Endothelial cell of umbilical vein (primary cell): Measurements from ENCODE around the gene TRPC4AP. TPM values are rescaled to one million over a fixed set of nuclear protein-coding genes. Genes with fewer than 3 reads are reported as not detected.

Experiments used
- BruUV-seq: library from RNA; stranded (reverse); fragments of 400-500 nt; replicated peaks from 2 replicates; lab custom pipeline; 2021; lab: Mats Ljungman, UMichigan
- CTCF ChIA-PET: fragments of 300-600, 350-600 bp; sonication (Branson Sonifier 250); formaldehyde crosslinking; loops from one replicate; lab custom pipeline; 2021; ENCODE audit warnings: antibody characterized with exemption, inconsistent platforms; lab: Charles Lee
- POLR2A ChIA-PET: fragments of 300-600, 350-600 bp; sonication (Branson Sonifier 250); formaldehyde crosslinking; loops from one replicate; lab custom pipeline; 2021; ENCODE audit warnings: antibody characterized with exemption, inconsistent platforms; lab: Charles Lee
- DNase-seq: peaks from one replicate; pipeline ENCODE4 v3.0.0-alpha.2; 2011; ENCODE audit warnings: low read depth, low spot score
- FAIRE-seq: peaks from 2 replicates; lab custom pipeline; 2011; peaks lifted over from hg19 to GRCh38; lab: Jason Lieb, UNC
- H2AFZ ChIP-seq: 2 replicates; pipeline ENCODE4 v1.6.0; 2012; ENCODE audit warnings: low read depth, low read length, control low read depth, inconsistent platforms
- H3K27ac ChIP-seq: 2 replicates; pipeline ENCODE4 v1.5.1; 2011; ENCODE audit warnings: low read depth, mild to moderate bottlenecking, control low read depth, low read length, moderate library complexity; ENCODE audit not compliant: insufficient read depth
- H3K27me3 ChIP-seq, 2 experiments: 2 replicates each; pipeline versions ENCODE4 v1.6.0 to v1.6.1; 2011; ENCODE audit warnings: low read length in 2 of 2, mixed read lengths in 1 of 2; ENCODE audit not compliant: control insufficient read depth in 2 of 2, insufficient read depth in 2 of 2
- H3K36me3 ChIP-seq, 2 experiments: 2 replicates in 1 of 2; 3 replicates in 1 of 2; pipeline ENCODE4 v1.5.1; 2011; ENCODE audit warnings: low read length in 2 of 2, mild to moderate bottlenecking in 1 of 2, moderate library complexity in 1 of 2; ENCODE audit not compliant: control insufficient read depth in 2 of 2, insufficient read depth in 2 of 2; ENCODE audit errors: extremely low read depth in 1 of 2
- H3K4me1 ChIP-seq: 3 replicates; pipeline ENCODE4 v1.5.1; 2011; ENCODE audit warnings: mild to moderate bottlenecking, low read length; ENCODE audit not compliant: control insufficient read depth, insufficient read depth; ENCODE audit errors: extremely low read depth
- H3K4me2 ChIP-seq: 2 replicates; pipeline ENCODE4 v1.6.1; 2011; ENCODE audit warnings: low read length, control low read depth, mixed read lengths; ENCODE audit not compliant: insufficient read depth
- H3K4me3 ChIP-seq, 3 experiments: fragments of 200-600 bp in 1 of 3; sonication (generic), shearing (Covaris generic) in 1 of 3; replicated peaks in 1 of 3; 2 replicates each; pipeline ENCODE4 v1.5.1; 2011 to 2016; ENCODE audit warnings: control low read depth in 3 of 3, low read length in 3 of 3, mild to moderate bottlenecking in 2 of 3, inconsistent platforms in 1 of 3, low read depth in 1 of 3, moderate library complexity in 1 of 3; ENCODE audit not compliant: insufficient read depth in 1 of 3
- H3K79me2 ChIP-seq: 2 replicates; pipeline ENCODE4 v1.6.0; 2012; ENCODE audit warnings: low read length, inconsistent platforms; ENCODE audit not compliant: control insufficient read depth, insufficient read depth
- H3K9ac ChIP-seq: replicated peaks from 2 replicates; pipeline ENCODE3; 2011; ENCODE audit warnings: low read length, control low read depth; ENCODE audit not compliant: insufficient read depth; ENCODE audit errors: extremely low read depth
- H3K9me1 ChIP-seq: replicated peaks from 3 replicates; pipeline ENCODE4 v1.6.0; 2011; ENCODE audit warnings: mild to moderate bottlenecking, low read length; ENCODE audit not compliant: control insufficient read depth, insufficient read depth; ENCODE audit errors: extremely low read depth
- H3K9me3 ChIP-seq: replicated peaks from 2 replicates; pipeline ENCODE4 v1.5.1; 2012; ENCODE audit warnings: low read length, inconsistent platforms; ENCODE audit not compliant: control insufficient read depth, insufficient read depth
- H4K20me1 ChIP-seq: replicated peaks from 2 replicates; pipeline ENCODE3; 2011; ENCODE audit warnings: mild to moderate bottlenecking, low read length; ENCODE audit not compliant: control insufficient read depth, insufficient read depth; ENCODE audit errors: extremely low read depth
- CTCF ChIP-seq, 2 donors: IDR thresholded peaks; 1 replicate in 1 of 2; 2 replicates in 1 of 2; pipeline ENCODE4 v1.5.1; 2011; ENCODE audit warnings: low read length in 2 of 2, mild to moderate bottlenecking in 2 of 2, moderate library complexity in 2 of 2, control low read depth in 1 of 2, inconsistent platforms in 1 of 2, low read depth in 1 of 2; ENCODE audit not compliant: insufficient read depth in 1 of 2; ENCODE audit errors: extremely low read depth in 1 of 2
- FOS ChIP-seq: IDR thresholded peaks from 2 replicates; pipeline ENCODE4 v1.6.1; 2011; ENCODE audit warnings: mild to moderate bottlenecking, low read length, moderate library complexity, borderline replicate concordance; ENCODE audit not compliant: insufficient read depth
- GATA2 ChIP-seq: IDR thresholded peaks from 2 replicates; pipeline ENCODE4 v1.7.0; 2011; ENCODE audit warnings: low read depth, mild to moderate bottlenecking, moderate library complexity, mixed read lengths, low read length; ENCODE audit not compliant: insufficient read length, insufficient read depth
- JUN ChIP-seq: IDR thresholded peaks from 2 replicates; pipeline ENCODE4 v1.6.1; 2011; ENCODE audit warnings: borderline replicate concordance, low read depth; ENCODE audit not compliant: insufficient read length, insufficient read depth
- MAX ChIP-seq: IDR thresholded peaks from 2 replicates; pipeline ENCODE4 v1.6.1; 2011; ENCODE audit not compliant: insufficient read depth, insufficient read length
- MYC ChIP-seq: IDR thresholded peaks from one replicate; pipeline ENCODE4 v1.6.1; 2011; ENCODE audit warnings: mild to moderate bottlenecking, low read depth, low read length
- POLR2A ChIP-seq: IDR thresholded peaks from 2 replicates; pipeline ENCODE4 v1.6.1; 2012; ENCODE audit warnings: low read depth, mild to moderate bottlenecking, control low read depth, low read length
- POLR2AphosphoS5 ChIP-seq: IDR thresholded peaks from 2 replicates; pipeline ENCODE4 v1.6.1; 2012; ENCODE audit warnings: low read depth, mild to moderate bottlenecking, control low read depth, low read length, moderate library complexity; ENCODE audit not compliant: insufficient read depth
- dilution Hi-C: fragments of 300-500 bp; cut with MboI; formaldehyde crosslinking; loops from one replicate; pipeline ENCODE4 v1.15.0; 2019; ENCODE audit warnings: low sequenced_read_pairs; ENCODE audit not compliant: extremely low pct_ligation_motif_present
- intact Hi-C: fragments of 100-400 bp; cut with micrococcal nuclease; formaldehyde crosslinking; loops from one replicate; pipeline ENCODE4 v1.10.0; 2022
- polyA plus RNA-seq, 4 experiments: library from polyadenylated mRNA; depleted of rRNA in 3 of 4; stranded (reverse) in 3 of 4; unstranded in 1 of 4; fragments of >200 nt; gene quantifications; 2 replicates each; pipeline versions ENCODE4 v1.2.1 to v1.2.3, GENCODE V29; 2011 to 2012; ENCODE audit warnings: missing spikeins in 1 of 4
- total RNA-seq: library from RNA; stranded (reverse); gene quantifications from 2 replicates; pipeline ENCODE4 v1.2.3, GENCODE V29; 2021

Gene TRPC4AP
- total and polyA plus RNA-seq, 2 donors (not counting 3 experiments of a cell fraction or from before 2014, with no cell fraction given): 89.0 to 103 TPM

- Histone ChIP-seq H3K4me3 (no peak overlapping the region), H3K9me1 (no peaks in the 10 kb centered on the region), H3K36me3 (no peaks in the 10 kb centered on the region), H4K20me1 (no peaks in the 10 kb centered on the region), H3K27me3 (peaks cover 5% of the 10 kb centered on the region in 2 experiments), H2AFZ (no peak overlapping the region), H3K9me3 (no peaks in the 10 kb centered on the region), H3K4me2 (no peak overlapping the region), H3K4me1 (no peaks in the 10 kb centered on the region), H3K9ac (no peak overlapping the region), H3K79me2 (no peaks in the 10 kb centered on the region), H3K27ac (no peak overlapping the region)
- TF ChIP-seq CTCF (IDR thresholded peaks at IDR 0.05; ENCODE audit: extremely low read depth in 1 of 2, insufficient read depth in 1 of 2, low read depth in 1 of 2, low read length in 2 of 2) (no peak), POLR2AphosphoS5 (no peak), MAX (no peak), GATA2 (no peak), JUN (no peak), POLR2A (no peak), MYC (no peak), FOS (no peak)
- intact Hi-C loops (no loop called here), dilution Hi-C loops (no loop called here)
- POLR2A ChIA-PET: no interaction called here
- DNase-seq (no peak), FAIRE-seq (no peak)
- CTCF ChIA-PET: interaction anchor here (1.0 kb wide), 1 partner anchor 109 kb away, joined by 3 read pairs; no protein-coding TSS in a partner anchor
- BruUV-seq: no TSS peak
Measured at GRCh38 chr20:34983089-34983820, 109.4 kb downstream of the TRPC4AP start.
